Mucosa of stomach (tissue), 1 donor: Measurements from ENCODE around the gene KIRREL3.
"Not testable (repeated sequence)": the region's sequence is repeated elsewhere in the genome, so short reads cannot be mapped to it uniquely, and the experiment has no call there.

Source experiments
- H3K27me3 ChIP-seq: one replicate; pipeline ENCODE4 v1.7.0; 2013; ENCODE audit warnings: mild to moderate bottlenecking, low read length; ENCODE audit not compliant: control insufficient read depth, insufficient read depth
- H3K36me3 ChIP-seq: one replicate; pipeline ENCODE4 v1.7.0; 2013; ENCODE audit warnings: low read length; ENCODE audit not compliant: control insufficient read depth, insufficient read depth
- H3K4me1 ChIP-seq: one replicate; pipeline ENCODE4 v1.7.0; 2013; ENCODE audit warnings: mild to moderate bottlenecking, low read length; ENCODE audit not compliant: control insufficient read depth, insufficient read depth
- H3K4me3 ChIP-seq: one replicate; pipeline ENCODE4 v1.7.0; 2013; ENCODE audit warnings: low read length
- H3K9ac ChIP-seq: one replicate; pipeline ENCODE4 v1.7.0; 2013; ENCODE audit warnings: mild to moderate bottlenecking, low read length, moderate library complexity
- H3K9me3 ChIP-seq: one replicate; pipeline ENCODE4 v1.7.0; 2013; ENCODE audit warnings: mild to moderate bottlenecking, low read length, moderate library complexity; ENCODE audit not compliant: control insufficient read depth
- donor health status: Pancreatic carcinoma.

Gene KIRREL3

DNA sequence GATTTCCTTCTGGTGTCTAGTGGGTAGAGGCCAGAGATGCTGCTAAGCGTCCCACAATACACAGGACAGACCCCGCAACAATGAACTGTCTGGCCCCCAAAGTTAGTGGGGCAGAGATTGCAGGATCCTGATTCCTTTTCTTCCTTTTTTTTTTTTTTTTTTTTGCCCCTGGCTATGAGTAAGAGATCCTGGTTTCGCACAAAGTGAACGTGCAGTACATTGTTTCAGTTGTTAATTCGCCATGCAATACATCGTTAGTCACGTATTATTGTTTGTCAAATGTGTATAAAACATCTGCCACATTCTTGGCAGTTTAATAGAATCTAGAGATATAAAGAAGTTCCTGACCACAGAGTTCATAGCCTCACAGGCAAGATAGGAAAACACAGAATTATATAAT is 624.8 kb downstream of the KIRREL3 start:
- no peaks in the 10 kb centered on the region for H3K9me3 ChIP-seq
- no peaks in the 10 kb centered on the region for H3K27me3 ChIP-seq
- H3K9ac ChIP-seq = no peak overlapping the region
- no peaks in the 10 kb centered on the region for H3K36me3 ChIP-seq
- H3K4me1 ChIP-seq = no peaks in the 10 kb centered on the region
- H3K4me3 ChIP-seq = no peak overlapping the region

DNA sequence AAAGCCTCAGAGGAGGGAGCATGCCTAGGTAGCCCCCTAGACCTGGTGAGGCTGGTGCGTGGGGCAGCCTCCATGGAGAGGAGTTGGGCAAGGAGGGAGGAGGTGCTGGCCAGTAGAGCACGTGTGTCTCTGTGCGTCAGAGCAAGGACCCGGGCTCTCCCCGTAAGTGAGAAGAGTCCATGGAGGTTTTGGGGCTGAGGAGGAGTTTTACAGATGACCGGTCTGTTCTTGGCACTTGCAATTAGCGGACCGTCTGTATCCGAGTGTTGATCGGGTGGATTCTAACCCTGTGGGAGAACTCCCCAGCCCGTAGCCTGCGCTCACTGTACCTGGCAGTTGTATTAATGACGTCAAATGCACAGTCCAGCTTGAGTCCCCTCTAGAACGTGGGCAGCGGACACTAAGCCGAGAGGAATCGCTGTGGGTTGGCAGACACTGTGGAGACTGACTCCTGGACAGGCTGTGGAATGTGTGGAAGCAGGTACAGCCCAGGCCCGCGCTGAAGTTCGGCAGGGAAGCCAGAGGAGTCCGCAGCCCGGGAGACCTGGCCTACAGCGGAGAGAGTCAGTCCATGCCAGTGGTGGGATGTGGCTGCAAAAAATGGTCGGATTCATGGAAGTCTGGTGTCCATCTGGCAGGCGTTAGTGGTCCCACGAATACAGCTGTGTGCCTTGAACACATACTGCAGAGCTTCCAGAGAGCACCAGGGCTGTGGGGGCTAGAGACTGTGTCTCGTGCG is 625.8 kb downstream of the KIRREL3 start:
- H3K36me3 ChIP-seq = not testable (repeated sequence)

GRCh38 chr11:126373389-126374066 is 627.0 kb downstream of the KIRREL3 start:
- H3K36me3 ChIP-seq, H3K9me3 ChIP-seq, H3K4me3 ChIP-seq, H3K9ac ChIP-seq, H3K27me3 ChIP-seq, H3K4me1 ChIP-seq: not testable (repeated sequence)

More for the DNA sequence above, 625.8 kb downstream of the KIRREL3 start:
- not testable (repeated sequence) for H3K4me3 ChIP-seq, H3K27me3 ChIP-seq, H3K4me1 ChIP-seq, H3K9ac ChIP-seq, H3K9me3 ChIP-seq
